IgD-negative memory B cell (primary cell): Measurements from ENCODE around the gene HEPACAM2. TPM values are rescaled to one million over a fixed set of nuclear protein-coding genes. Genes with fewer than 3 reads are reported as not detected.

ENCODE experiments used
- H3K27ac Mint-ChIP-seq, 3 donors: one replicate each; pipeline ENCODE4 v1.8.0; 2020 to 2022; ENCODE audit warnings: mild to moderate bottlenecking in 3 of 3, mixed read lengths in 3 of 3, moderate library complexity in 1 of 3
- H3K27me3 Mint-ChIP-seq: one replicate; pipeline ENCODE4 v1.8.0; 2021; ENCODE audit warnings: mixed read lengths
- H3K36me3 Mint-ChIP-seq: one replicate; pipeline ENCODE4 v1.8.0; 2020; ENCODE audit warnings: mild to moderate bottlenecking, mixed read lengths
- H3K4me1 Mint-ChIP-seq, 3 donors: one replicate each; pipeline ENCODE4 v1.8.0; 2020 to 2022; ENCODE audit warnings: mixed read lengths in 3 of 3, mild to moderate bottlenecking in 1 of 3
- H3K4me3 Mint-ChIP-seq, 4 donors: one replicate each; pipeline ENCODE4 v1.8.0; 2020 to 2022; ENCODE audit warnings: mild to moderate bottlenecking in 4 of 4, mixed read lengths in 4 of 4, moderate library complexity in 3 of 4
- H3K9me3 Mint-ChIP-seq, 3 donors: one replicate each; pipeline ENCODE4 v1.8.0; 2020 to 2021; ENCODE audit warnings: mixed read lengths in 3 of 3, mild to moderate bottlenecking in 1 of 3
- polyA plus RNA-seq: library from polyadenylated mRNA; unstranded; fragments of 300-500 nt; fragmentation: Illumina TruSeq; gene quantifications from one replicate; pipeline ENCODE4 v1.2.3, GENCODE V29; 2021

Gene HEPACAM2
- polyA plus RNA-seq, 1 donor from 2014 or later, result not detected

DNA sequence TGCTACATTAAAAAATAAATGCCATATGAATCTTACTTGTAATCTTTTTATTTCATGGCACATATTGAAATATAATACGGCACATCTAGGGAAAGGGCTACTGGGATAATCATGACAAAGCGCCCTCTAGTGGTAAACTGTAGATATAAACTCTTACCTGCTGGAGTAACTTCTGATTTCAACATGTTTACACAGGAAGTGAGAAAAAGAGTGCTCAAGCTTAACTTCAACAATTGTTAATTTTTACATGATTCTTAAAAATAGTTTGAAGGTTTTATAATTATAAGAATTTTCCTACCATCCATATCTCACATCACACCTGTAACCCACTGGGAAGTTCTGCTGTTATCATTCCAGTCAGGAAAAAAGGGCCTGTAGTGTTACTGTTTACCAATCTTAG is 2.0 kb upstream of the HEPACAM2 start:
- Mint-ChIP-seq H3K36me3 (no peaks in the 10 kb centered on the region), H3K27me3 (no peaks in the 10 kb centered on the region), H3K27ac (no peak overlapping the region), H3K9me3 (no peaks in the 10 kb centered on the region), H3K4me3 (peak overlapping the region in 1 of 4 donors; percentile 29), H3K4me1 (peaks cover 9 to 20% (median 15%) of the 10 kb centered on the region in 3 donors)

DNA sequence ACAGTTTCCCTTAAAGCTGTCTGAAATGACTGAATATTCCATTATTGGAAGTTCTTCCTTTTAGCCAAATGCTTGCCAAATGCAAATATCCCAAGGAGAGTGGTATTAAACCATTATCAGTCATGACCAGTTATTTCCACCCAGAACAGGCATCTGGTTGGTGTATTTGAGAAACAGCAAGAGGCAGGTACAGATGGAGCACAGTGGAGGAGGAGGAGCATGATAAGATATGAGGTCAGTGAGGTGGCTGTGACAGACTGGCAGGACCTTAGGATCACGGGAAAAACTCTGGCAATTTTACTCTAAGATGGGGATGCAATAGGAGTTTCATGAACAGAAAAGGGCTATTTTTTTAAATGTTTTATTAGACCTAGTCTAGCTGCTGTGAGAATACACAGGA is 6.4 kb downstream of the HEPACAM2 start:
- H3K9me3 Mint-ChIP-seq, result no peaks in the 10 kb centered on the region
- H3K27me3 Mint-ChIP-seq, result peaks cover 8% of the 10 kb centered on the region
- H3K27ac Mint-ChIP-seq, result no peak overlapping the region
- no peaks in the 10 kb centered on the region for H3K36me3 Mint-ChIP-seq
- H3K4me3 Mint-ChIP-seq, result no peak overlapping the region
- no peaks in the 10 kb centered on the region for H3K4me1 Mint-ChIP-seq

DNA sequence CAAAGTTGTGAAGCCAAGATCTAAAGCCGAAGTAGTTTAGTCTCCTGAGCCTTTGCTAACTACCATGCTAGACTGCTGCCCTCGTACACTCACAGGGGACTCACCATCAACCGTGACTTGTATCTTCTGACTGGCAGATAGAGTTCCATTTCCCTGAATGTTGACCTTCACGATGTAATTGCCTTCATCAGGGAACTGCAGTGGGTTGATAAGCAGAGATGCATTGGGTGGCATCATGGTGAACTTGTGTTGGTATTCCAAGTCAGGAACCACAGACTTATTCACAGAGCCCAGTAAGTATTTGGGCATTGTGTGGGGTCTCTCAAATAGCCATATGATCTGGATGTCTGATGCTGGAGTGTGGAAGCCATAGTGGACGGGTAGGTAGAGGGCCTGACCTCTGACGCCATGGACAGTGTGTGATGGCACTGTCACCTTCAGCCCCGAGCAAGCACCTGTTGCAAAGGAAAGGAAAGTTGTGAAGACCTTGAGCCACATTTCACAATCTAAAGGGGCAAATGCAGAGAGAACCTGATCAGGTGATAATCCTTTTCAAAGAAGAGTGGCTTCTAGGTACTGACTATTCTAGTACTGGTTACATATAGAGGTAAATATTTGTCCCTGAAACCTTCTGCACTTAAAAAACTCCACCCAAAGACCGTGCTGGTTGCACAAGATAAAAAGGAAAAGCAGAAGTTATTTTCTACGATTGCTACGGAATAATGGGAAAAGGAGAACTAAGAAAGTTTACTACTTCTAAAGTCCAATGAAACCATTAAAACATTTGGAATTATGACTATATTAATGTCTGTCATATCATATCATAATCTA is 7.1 kb downstream of the HEPACAM2 start:
- H3K36me3 Mint-ChIP-seq, result no peaks in the 10 kb centered on the region
- H3K4me1 Mint-ChIP-seq, result no peaks in the 10 kb centered on the region
- H3K27me3 Mint-ChIP-seq, result peaks cover 14% of the 10 kb centered on the region
- H3K4me3 Mint-ChIP-seq, result no peak overlapping the region
- H3K27ac Mint-ChIP-seq, result no peak overlapping the region
- H3K9me3 Mint-ChIP-seq, result no peaks in the 10 kb centered on the region

DNA sequence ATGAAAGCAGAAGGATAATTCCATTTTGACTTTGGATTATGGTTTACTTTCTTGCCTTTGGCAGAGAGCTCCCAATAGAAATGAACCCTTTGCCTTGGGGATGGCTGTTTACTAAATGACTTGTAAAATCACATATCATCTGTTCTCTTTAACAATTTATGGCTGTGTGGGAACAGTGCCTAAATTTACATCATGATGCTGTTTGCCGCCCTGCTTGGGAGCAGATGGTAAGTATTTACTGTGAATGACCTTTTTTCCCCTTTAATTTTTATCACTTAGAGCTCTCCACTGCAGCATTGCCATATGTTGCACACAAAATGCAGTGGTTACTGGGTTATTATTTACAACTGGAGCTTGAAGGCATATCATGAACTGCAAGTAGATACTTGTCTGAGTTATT is 13.4 kb downstream of the HEPACAM2 start:
- H3K4me1 Mint-ChIP-seq, result peaks cover 0 to 9% (median 4%) of the 10 kb centered on the region in 3 donors
- no peak overlapping the region for H3K4me3 Mint-ChIP-seq
- no peaks in the 10 kb centered on the region for H3K9me3 Mint-ChIP-seq
- no peak overlapping the region for H3K27ac Mint-ChIP-seq
- H3K27me3 Mint-ChIP-seq, result peaks cover 27% of the 10 kb centered on the region
- peaks cover 2% of the 10 kb centered on the region for H3K36me3 Mint-ChIP-seq

DNA sequence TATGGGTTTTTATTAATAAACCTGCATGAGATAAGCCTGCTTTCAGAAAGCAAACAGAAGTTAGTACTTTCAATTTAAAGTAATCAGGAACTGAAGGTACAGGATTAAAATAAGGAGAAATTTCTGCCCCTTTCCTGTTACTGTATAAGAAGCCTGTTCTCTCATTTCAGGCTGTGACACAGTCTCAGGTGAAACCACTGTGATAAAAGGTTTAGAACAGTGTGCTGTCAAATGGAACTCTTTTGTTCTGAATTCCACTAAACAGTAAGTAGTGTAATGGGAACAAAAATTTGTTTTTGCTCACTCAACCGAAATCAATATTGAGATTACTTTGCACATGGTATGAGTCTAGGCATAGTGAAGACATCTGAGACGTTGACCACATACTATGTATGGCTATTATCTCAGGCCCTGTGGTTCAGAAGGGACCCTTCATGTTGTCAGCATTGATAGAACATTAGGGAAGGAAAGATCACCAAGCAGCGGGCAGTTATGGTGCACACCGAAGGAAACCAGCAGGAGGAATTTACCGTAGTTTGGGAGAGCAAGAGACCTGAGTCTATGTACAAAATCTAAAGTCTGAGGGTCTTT is 14.9 kb downstream of the HEPACAM2 start:
- peaks cover 27% of the 10 kb centered on the region for H3K27me3 Mint-ChIP-seq
- peak overlapping the region in 1 of 3 donors; percentile 33 for H3K27ac Mint-ChIP-seq
- H3K9me3 Mint-ChIP-seq, result no peaks in the 10 kb centered on the region
- peaks cover 0 to 9% (median 4%) of the 10 kb centered on the region in 3 donors for H3K4me1 Mint-ChIP-seq
- H3K4me3 Mint-ChIP-seq, result no peak overlapping the region
- H3K36me3 Mint-ChIP-seq, result peaks cover 2% of the 10 kb centered on the region

DNA sequence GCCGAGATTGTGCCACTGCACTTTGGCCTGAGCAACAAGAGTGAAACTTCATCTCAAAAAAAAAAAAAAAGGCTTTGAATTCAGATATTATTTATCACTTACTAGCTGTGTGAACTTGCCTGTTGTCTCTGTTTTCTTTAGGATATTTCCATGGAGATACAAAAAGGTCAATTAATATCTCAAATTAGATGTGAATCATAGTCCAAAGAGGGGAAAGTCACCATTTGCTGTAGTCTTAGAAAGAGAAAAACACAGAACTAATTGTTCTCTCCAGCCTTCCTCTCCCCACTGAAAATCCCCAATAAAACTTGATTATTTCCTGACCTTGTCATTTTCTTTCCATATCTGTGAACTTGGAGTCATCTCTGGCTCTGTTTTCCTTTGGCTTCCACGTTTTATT is 21.2 kb downstream of the HEPACAM2 start:
- Mint-ChIP-seq H3K36me3 (no peaks in the 10 kb centered on the region), H3K9me3 (peaks cover 0 to 2% (median 0%) of the 10 kb centered on the region in 3 donors)

DNA sequence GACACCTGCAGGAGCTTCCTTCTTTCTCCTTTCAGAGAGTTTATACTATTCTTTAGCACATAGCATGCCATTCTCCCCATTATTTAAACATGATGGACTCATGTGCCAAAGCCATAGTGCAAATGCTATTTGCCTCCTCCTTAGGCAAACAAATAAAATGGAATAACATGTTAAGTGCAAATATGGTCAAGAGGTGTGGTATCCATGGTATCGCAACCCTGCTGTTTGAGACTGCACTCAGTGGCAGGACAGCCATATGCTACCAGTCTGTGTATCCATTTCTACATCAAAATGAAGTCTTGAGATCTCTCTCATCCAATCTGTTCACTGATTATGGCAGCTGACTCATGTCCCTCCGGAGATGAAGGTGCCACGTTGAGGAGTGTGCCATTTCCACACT is 22.8 kb downstream of the HEPACAM2 start:
- Mint-ChIP-seq H3K27me3 (peaks cover 1% of the 10 kb centered on the region), H3K4me1 (peaks cover 0 to 1% (median 0%) of the 10 kb centered on the region in 3 donors), H3K4me3 (no peak overlapping the region), H3K36me3 (no peaks in the 10 kb centered on the region), H3K9me3 (peaks cover 0 to 2% (median 0%) of the 10 kb centered on the region in 3 donors), H3K27ac (no peak overlapping the region)

More for the DNA sequence above, 21.2 kb downstream of the HEPACAM2 start:
- Mint-ChIP-seq H3K4me1 (peaks cover 0 to 1% (median 0%) of the 10 kb centered on the region in 3 donors), H3K27ac (no peak overlapping the region), H3K27me3 (peaks cover 2% of the 10 kb centered on the region), H3K4me3 (no peak overlapping the region)

DNA sequence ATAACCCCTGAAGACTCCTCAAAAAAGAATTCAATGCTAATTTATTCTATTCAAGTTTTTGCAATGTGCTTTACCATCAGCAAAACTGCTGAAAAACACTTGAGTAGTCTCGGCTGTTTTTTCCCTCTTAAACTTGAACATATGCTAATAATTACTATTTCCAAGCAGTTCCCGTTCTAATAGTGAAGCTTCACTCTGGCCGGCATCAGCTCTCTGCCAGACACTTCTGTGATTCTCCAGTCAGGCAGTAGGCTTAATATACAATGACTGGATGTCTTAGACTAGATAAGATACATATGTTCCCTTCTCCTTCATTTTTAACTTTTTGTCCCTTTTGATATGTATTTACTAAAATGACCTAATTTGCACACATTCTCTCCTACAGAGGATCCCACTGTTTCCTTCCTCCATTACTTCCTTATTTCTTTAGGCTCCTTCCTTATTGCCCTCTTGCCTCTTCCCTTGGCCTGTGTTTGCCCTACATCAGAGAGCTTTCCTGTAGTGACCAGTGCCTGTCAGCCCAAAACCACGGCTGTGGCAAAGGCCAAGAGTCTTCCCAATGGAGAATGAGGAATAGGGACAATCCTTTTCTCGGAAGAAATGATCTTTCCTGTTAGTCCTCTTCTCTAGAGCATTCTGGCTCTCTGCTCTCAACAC is 23.5 kb downstream of the HEPACAM2 start:
- peaks cover 1% of the 10 kb centered on the region for H3K27me3 Mint-ChIP-seq
- H3K36me3 Mint-ChIP-seq, result no peaks in the 10 kb centered on the region
- H3K27ac Mint-ChIP-seq, result no peak overlapping the region
- peaks cover 0 to 2% (median 0%) of the 10 kb centered on the region in 3 donors for H3K9me3 Mint-ChIP-seq
- peaks cover 0 to 1% (median 0%) of the 10 kb centered on the region in 3 donors for H3K4me1 Mint-ChIP-seq
- no peak overlapping the region for H3K4me3 Mint-ChIP-seq

DNA sequence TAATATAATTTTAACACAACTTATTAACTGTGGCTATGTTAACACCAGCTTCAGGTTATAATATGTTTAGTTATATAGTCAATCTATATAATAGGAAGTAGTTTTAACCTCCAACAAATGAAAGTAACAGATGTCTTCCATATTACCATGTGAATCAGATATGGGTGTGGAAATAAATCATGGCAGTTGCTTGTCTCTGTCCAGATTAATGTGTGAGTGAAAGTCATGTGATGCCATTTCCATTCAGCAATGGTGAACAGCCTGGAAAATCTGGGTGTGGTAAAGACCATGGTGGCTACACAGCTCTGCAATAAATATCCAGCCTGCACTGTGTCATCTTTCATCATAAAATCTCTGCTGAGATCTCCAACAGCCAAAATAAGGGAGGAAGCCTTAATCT is 27.8 kb downstream of the HEPACAM2 start:
- Mint-ChIP-seq H3K4me1 (peaks cover 0 to 3% (median 0%) of the 10 kb centered on the region in 3 donors), H3K36me3 (no peaks in the 10 kb centered on the region), H3K27ac (no peak overlapping the region), H3K4me3 (no peak overlapping the region), H3K27me3 (peaks cover 2% of the 10 kb centered on the region), H3K9me3 (peaks cover 0 to 2% (median 0%) of the 10 kb centered on the region in 3 donors)

DNA sequence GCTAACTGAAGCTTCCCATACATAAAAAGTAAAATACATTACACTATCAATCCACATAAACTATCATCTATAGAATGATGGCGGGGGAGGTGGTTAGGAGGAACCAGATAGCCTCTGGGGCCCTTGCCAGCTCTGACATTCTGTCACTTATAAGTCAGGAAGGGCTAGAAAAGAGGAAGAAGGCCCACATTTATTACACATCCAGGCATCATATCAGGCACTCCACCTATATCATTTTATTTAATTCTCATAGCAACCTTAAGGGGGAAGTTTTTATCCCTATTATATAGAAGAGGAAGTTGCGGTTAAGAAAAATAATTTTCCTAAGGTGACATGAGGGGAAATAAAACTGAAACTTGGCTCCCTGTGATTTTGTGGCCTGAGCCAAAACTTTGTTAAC is 29.9 kb downstream of the HEPACAM2 start:
- Mint-ChIP-seq H3K27ac (no peak overlapping the region), H3K4me3 (no peak overlapping the region), H3K36me3 (no peaks in the 10 kb centered on the region)

DNA sequence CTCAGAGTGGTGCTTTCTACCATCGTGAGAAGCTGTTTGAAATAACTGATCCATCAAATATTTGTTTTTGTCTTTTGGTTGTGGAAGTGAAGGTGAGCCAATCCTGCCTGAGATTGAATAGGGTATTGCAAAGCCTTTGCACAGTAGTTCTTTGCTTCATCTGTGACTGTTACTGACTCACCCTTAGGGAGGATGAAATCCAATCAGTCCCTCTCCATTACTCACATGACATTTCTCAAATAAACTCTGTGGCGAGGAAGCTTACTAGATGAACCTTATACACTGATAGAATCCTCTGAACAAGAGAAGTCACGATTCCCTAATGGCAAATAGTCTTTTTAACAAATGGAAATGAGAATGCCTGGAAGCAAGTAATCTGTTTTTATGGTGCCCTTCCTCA is 31.9 kb downstream of the HEPACAM2 start:
- peaks cover 9% of the 10 kb centered on the region for H3K27me3 Mint-ChIP-seq

More for the DNA sequence above, 29.9 kb downstream of the HEPACAM2 start:
- Mint-ChIP-seq H3K27me3 (peaks cover 5% of the 10 kb centered on the region), H3K9me3 (no peaks in the 10 kb centered on the region), H3K4me1 (peaks cover 0 to 3% (median 0%) of the 10 kb centered on the region in 3 donors)

DNA sequence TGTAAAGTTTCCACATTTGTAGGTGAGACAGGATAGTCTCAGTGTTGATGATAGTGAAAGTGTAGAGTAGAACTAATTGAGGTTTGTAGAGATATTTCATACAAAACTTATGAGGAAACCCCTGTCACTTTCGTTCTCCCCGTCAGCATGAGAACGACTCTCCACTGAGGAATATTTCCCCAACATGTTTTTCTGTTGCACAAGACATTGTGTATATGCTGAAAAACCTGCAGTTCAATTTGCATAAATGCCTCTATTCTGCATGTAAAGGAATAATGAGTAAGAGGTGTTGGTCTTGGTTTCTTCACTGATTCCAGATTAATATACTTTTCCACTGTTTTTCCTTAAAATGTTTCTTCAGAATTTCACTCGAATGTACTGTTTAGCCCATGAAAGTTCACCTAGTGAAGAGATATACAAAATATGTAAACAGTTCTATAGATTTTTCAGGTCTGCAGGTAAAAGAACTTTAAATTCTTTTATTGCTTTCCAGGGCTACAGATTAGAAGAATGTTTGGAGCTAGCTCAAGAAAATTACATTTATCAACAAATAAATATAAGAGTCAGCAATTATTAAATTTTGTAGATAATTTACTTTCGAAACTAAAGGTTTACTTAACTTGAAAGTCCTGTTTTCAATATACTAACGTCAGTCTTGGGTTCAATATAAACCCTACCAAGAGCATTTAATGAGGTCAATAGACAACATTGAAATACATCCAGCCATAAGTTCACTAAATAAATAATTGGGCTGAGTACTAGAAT is 37.2 kb downstream of the HEPACAM2 start:
- Mint-ChIP-seq H3K27me3 (peaks cover 9% of the 10 kb centered on the region), H3K4me3 (no peak overlapping the region), H3K36me3 (peaks cover 3% of the 10 kb centered on the region), H3K4me1 (peaks cover 0 to 3% (median 1%) of the 10 kb centered on the region in 3 donors), H3K9me3 (no peaks in the 10 kb centered on the region), H3K27ac (no peak overlapping the region)

More for the DNA sequence above, 31.9 kb downstream of the HEPACAM2 start:
- H3K36me3 Mint-ChIP-seq, result no peaks in the 10 kb centered on the region
- no peaks in the 10 kb centered on the region for H3K9me3 Mint-ChIP-seq
- peaks cover 0 to 3% (median 1%) of the 10 kb centered on the region in 3 donors for H3K4me1 Mint-ChIP-seq
- no peak overlapping the region for H3K4me3 Mint-ChIP-seq
- no peak overlapping the region for H3K27ac Mint-ChIP-seq

DNA sequence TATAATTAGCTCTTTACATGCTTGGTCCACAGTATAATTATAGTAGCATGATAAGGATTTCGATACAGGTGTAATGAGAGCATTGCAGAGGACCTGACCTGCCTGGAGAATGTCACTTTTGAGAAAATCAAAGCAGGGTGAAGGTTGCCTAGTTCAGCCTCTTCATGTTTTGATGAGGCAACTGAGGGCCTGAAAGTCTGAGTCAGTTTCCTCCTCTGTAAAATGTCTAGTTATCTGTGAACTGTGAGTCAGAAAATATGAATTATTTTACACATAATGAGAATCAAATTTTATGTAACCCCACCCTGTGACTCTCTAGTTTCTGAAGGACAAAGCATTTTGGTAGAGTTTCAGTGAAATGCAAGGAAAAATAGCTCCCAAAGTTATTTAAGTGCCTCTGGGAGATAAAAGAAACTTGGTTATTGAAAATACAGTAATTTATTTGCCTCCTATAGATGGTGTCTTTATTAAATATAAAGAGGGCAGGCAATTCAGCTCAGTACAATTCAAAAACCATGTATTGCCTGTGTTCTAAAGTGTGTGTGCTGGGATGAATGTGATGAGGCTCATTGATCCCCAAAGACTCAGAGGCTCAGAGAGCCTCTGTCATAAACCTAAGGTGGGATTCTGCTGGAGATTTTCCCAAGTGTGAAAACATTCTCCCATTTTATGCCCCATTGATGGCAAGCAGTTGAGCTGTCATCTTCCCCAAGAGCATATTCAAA is 40.8 kb downstream of the HEPACAM2 start:
- Mint-ChIP-seq H3K9me3 (no peaks in the 10 kb centered on the region), H3K4me3 (no peak overlapping the region), H3K27me3 (peaks cover 2% of the 10 kb centered on the region), H3K4me1 (peaks cover 0 to 1% (median 0%) of the 10 kb centered on the region in 3 donors), H3K27ac (no peak overlapping the region), H3K36me3 (peaks cover 3% of the 10 kb centered on the region)

DNA sequence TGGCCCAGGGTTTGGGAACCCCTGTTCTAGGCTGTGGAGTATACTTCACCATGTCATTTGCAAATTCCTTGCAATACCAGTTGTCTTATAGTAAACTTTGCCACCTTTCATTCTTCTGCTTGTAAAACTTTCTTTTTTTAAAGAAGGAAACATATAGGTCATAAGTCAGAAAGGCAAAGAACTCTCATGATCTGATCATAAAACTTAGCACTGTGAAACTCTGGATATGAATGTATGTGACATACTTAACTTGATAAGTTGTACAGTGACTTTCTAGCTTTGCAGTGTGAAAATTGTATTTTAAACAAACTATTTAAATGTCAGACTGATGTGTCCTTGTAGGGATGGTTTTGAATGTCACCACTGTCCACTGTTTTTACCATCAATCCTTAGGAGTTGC is 47.1 kb downstream of the HEPACAM2 start:
- no peaks in the 10 kb centered on the region for H3K9me3 Mint-ChIP-seq
- no peak overlapping the region for H3K4me3 Mint-ChIP-seq
- H3K27me3 Mint-ChIP-seq, result no peaks in the 10 kb centered on the region
- H3K27ac Mint-ChIP-seq, result no peak overlapping the region
- H3K36me3 Mint-ChIP-seq, result peaks cover 1% of the 10 kb centered on the region
- no peaks in the 10 kb centered on the region for H3K4me1 Mint-ChIP-seq
